GM12873 (cell line): Measurements from ENCODE around the gene SPACA5.

Source experiments
- TF ChIP-seq, protein P1 (sequence below): IDR thresholded peaks from 2 replicates; pipeline ENCODE4 v1.5.1; 2012; ENCODE audit warnings: low read depth, mild to moderate bottlenecking, moderate library complexity, low read length, control low read depth; ENCODE audit not compliant: insufficient read depth; ENCODE audit errors: missing control alignments

The SPACA5 gene

DNA sequence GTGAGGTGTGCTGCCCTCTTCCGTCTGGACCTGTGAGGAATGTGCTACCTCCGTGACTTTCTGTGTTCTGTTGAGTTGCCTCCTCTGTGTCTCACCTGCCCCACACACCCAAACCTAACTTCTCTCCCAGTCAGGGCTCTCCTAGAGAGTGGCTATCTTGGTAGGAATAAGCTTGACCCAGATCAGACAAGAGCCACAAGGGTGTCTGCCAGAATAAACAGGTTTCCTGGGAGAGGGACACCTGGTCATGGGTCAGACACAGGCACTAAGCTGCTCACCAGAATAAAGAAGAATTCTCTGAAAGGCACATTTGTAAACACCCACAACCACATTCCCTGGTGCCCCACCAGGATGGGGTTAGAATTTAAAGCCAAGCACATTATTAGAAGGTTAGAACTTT, 14.1 kb upstream of the SPACA5 start:
- TF ChIP-seq, protein P1, sequence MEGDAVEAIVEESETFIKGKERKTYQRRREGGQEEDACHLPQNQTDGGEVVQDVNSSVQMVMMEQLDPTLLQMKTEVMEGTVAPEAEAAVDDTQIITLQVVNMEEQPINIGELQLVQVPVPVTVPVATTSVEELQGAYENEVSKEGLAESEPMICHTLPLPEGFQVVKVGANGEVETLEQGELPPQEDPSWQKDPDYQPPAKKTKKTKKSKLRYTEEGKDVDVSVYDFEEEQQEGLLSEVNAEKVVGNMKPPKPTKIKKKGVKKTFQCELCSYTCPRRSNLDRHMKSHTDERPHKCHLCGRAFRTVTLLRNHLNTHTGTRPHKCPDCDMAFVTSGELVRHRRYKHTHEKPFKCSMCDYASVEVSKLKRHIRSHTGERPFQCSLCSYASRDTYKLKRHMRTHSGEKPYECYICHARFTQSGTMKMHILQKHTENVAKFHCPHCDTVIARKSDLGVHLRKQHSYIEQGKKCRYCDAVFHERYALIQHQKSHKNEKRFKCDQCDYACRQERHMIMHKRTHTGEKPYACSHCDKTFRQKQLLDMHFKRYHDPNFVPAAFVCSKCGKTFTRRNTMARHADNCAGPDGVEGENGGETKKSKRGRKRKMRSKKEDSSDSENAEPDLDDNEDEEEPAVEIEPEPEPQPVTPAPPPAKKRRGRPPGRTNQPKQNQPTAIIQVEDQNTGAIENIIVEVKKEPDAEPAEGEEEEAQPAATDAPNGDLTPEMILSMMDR = no peak

DNA sequence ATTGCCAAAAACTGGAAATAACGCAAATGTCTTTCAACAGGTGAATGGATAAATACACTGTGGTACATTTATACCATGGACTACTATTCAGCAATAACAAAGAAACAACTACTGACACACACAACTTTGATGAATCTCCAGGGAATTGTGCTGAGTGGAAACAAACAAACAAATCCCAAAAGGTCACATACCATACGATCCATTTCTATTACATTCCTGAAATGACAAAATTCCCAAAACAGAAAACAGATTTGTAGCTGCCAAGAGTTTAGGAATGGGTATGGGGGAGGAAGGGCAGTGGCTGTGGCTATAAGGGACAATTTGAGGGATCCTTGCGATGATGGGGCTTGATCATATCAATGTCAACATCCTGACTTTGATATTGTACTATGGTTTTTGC, 5.5 kb upstream of the SPACA5 start:
- TF ChIP-seq, protein P1 = no peak

DNA sequence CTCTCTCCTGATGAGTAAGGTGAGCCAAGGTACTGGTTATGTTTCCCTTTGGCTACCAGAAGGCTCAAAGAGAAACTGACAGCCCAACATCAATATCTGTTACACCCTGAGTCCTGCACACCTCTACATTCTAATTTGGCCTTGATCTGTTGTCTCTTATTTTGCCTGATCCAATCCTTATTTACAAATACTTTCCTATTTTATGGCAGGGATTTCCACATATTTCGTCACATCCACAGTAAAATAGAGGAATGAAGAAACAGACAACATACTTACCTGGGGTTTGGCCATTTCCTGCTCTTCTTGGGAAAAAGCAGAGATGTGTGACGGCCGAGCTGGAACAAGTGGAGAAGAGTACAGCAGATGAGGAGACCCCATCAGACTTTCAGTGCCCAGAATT, 4.5 kb upstream of the SPACA5 start:
- TF ChIP-seq, protein P1 = no peak

DNA sequence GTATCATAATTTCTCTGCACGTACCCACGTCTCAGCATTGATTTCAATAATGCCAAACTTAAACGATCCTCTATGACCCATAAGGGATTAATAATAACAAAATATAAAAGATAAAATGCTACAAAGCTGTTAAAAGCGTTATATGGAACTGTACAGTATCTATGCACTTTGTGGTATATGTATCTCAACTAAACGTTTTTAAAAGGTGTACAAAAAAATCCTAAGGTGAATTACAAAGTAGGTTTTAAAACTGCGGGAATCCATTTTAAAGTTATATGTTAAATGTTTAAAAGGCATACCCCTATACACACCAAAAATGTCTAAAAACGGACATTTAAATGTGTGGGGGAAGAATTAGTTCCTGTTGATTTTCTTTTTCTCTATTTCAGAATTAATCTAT, 3.9 kb upstream of the SPACA5 start:
- TF ChIP-seq, protein P1 = no peak

DNA sequence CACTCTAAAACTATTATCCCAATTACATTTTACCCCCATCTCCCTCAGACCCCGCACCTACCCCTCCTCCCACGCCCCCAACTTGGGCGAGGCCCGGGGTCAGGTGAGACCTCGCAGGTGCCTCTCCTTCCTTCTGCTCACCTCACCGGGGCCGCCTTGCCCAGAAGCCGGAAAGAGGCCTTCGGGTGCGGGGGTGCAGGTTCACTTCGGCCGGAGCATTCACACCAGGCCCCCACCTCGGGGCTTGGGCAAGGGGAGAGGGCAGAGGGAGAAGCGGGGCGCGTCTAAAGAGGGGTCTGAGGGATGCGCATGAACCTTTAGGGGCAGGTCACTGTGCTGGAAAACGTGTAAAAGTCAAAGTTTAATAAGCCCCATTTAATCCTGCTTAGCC, 3.4 kb upstream of the SPACA5 start:
- TF ChIP-seq, protein P1 = no peak

DNA sequence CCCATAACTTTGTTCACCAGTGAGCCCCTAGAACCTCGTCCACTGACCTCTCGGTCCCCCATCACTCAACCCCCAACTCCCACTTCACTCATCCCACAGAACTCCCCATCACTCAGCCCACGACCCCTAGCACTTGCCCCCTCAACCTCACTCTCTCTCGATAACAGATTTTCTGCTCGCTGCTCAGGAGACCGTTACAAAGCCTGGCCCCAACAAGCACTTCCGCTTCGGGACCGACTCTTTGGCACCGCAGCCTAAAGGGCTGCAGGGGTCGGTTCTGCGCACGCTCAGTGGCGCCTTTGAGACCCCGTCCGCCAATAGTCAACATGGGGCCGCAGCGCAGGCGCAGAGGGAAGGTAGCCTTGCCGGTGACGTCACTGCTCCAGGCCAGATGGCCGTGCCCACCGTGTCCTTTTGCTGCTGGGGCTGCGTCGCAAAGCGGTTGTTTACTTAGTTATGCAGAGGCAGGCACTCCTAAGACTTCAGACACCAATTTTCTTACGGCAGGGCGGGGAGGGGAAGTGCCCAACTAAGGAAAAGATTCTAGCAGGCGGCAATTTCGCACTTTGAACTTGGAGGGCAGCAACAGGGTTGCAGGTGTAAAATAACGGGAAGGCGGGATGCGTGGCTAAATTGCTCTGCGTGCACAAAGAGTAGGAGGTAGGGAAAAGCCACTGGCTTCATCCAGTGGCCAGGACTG, 2.9 kb upstream of the SPACA5 start, which contains the start of gene ZNF182:
TSS of gene ZNF182 (minus strand) at position 232 of the 700 bp plus-strand sequence. CDS start 1,380 bp downstream, outside the sequence.
- TF ChIP-seq, protein P1 = no peak

DNA sequence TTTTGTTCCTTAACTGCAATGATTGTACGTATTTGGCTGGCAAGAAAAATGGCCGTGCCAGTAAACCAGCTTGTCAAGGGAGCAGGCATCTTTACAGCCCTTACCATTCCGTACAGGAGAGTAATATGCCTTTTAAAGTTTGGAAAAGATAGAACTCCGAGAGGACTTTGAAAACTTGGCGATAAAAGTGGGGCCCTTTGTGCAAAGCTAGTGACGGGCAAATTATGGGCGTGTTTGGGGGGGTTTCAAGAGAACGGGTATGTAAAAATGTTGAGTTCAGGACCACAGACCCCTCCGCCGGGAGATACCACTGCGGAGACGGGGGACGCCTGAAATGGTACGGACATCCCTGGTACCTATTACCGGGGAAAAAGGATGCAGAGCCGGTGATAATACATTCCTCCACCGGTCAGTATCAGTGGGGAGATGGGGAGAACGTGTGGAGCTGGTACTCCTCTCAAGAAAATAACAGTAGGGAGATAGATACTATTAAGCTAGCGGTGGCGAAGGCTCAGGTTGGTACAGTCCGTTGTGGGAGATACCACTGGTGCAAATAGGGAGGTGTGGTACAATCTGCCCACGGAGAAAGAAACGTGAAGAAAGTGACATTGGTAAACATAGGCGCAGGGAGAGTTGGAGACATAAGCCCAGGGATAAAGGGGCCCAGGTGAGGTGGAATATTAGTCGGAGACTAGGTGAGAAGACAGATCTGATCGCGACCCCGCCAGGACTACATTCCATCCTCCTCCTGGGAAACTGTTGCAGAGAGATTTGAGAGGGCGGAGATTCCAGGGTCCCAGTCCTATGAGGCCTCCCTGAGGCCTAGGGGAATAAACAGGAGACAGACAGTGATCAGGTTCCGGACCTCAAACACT, 14.5 kb downstream of the SPACA5 start:
- TF ChIP-seq, protein P1 = no peak
